ENCODE results near the gene UNC5A.

GRCh38 chr5:176875783-176876505 lies 65.6 kb downstream of the UNC5A start:
- TF ChIP-seq SMARCA4 (IDR thresholded peaks at IDR 0.05) (no peak), CTCF (IDR thresholded peaks at IDR 0.05 in 2 of 3, conservative IDR thresholded peaks at IDR 0.05 in 1 of 3; ENCODE audit: insufficient read depth in 2 of 3, low read depth in 1 of 3, low read length in 3 of 3) (no peak), REST (IDR thresholded peaks at IDR 0.05; ENCODE audit: borderline replicate concordance) (no peak), REST (CRISPR knock-in tag; IDR thresholded peaks at IDR 0.05; ENCODE audit: low read depth) (no peak), SOX6 (IDR thresholded peaks at IDR 0.05) (no peak), NRF1 (conservative IDR thresholded peaks at IDR 0.05 in 1 of 2, IDR thresholded peaks at IDR 0.05 in 1 of 2) (no peak), RFX5 (IDR thresholded peaks at IDR 0.05; ENCODE audit: low read depth, low read length) (no peak), CBX3 (IDR thresholded peaks at IDR 0.05; ENCODE audit: borderline replicate concordance in 1 of 2, low read length in 2 of 2) (no peak), E4F1 (CRISPR knock-in tag; IDR thresholded peaks at IDR 0.05; ENCODE audit: borderline replicate concordance) (no peak), POLR2A (conservative IDR thresholded peaks at IDR 0.05) (no peak), HDAC6 (IDR thresholded peaks at IDR 0.05; ENCODE audit: low read depth, low read length) (no peak)
